ENCODE measurements around the gene TSPEAR. TPM values are rescaled to one million over a fixed set of nuclear protein-coding genes. Genes with fewer than 3 reads are reported as not detected.
A peak's percentile ranks its signal among the peaks of the same experiment; 100 is the strongest.
"Not testable (repeated sequence)": the region's sequence is repeated elsewhere in the genome, so short reads cannot be mapped to it uniquely, and the experiment has no call there.

TSPEAR gene
- total and polyA plus RNA-seq, 12 donors = under 0.01 to 3.4 (median 1.0) TPM; not detected in 3

DNA sequence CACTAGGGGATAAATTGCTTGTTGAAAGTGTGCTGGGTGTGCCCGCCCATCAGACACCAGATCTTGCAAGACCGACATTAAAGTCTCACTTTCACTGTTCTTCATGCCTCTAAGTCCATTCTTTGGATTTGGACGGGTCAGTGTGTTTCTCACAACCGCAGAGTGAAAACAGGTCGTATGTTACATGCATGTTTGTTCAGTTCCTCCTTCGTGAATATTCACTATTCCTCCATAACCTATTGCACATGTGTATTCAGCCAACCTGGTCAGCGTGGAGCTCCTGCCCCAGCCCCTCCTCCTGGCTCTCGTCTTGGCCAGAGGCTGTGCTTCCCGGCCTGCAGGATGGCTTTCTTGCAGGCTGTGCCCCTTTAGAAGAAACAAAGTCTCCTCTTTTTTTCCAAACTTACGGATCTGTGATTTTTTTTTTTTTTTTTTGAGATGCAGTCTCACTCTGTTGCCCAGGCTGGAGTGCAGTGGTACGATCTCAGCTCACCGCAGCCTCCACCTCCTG is 116.9 kb downstream of the TSPEAR start:
- DNase-seq (no peak), ATAC-seq (no peak)
- Histone ChIP-seq H3K4me1 (peaks cover 0 to 4% (median 0%) of the 10 kb centered on the region in 9 donors), H3K27ac (no peak overlapping the region), H3K9me3 (peaks cover 0 to 10% (median 0%) of the 10 kb centered on the region in 11 donors), H3K36me3 (no peaks in the 10 kb centered on the region), H3K27me3 (peaks cover 0 to 53% (median 15%) of the 10 kb centered on the region in 7 donors), H3K4me3 (no peak overlapping the region)
- intact Hi-C loops (cut with DNase I) = no loop called here
- 79 to 82% methylated on average over 12 of the region's 12 CpGs for WGBS, 2 donors
- TF ChIP-seq, protein P1, sequence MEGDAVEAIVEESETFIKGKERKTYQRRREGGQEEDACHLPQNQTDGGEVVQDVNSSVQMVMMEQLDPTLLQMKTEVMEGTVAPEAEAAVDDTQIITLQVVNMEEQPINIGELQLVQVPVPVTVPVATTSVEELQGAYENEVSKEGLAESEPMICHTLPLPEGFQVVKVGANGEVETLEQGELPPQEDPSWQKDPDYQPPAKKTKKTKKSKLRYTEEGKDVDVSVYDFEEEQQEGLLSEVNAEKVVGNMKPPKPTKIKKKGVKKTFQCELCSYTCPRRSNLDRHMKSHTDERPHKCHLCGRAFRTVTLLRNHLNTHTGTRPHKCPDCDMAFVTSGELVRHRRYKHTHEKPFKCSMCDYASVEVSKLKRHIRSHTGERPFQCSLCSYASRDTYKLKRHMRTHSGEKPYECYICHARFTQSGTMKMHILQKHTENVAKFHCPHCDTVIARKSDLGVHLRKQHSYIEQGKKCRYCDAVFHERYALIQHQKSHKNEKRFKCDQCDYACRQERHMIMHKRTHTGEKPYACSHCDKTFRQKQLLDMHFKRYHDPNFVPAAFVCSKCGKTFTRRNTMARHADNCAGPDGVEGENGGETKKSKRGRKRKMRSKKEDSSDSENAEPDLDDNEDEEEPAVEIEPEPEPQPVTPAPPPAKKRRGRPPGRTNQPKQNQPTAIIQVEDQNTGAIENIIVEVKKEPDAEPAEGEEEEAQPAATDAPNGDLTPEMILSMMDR (IDR thresholded peaks at IDR 0.05) = no peak

DNA sequence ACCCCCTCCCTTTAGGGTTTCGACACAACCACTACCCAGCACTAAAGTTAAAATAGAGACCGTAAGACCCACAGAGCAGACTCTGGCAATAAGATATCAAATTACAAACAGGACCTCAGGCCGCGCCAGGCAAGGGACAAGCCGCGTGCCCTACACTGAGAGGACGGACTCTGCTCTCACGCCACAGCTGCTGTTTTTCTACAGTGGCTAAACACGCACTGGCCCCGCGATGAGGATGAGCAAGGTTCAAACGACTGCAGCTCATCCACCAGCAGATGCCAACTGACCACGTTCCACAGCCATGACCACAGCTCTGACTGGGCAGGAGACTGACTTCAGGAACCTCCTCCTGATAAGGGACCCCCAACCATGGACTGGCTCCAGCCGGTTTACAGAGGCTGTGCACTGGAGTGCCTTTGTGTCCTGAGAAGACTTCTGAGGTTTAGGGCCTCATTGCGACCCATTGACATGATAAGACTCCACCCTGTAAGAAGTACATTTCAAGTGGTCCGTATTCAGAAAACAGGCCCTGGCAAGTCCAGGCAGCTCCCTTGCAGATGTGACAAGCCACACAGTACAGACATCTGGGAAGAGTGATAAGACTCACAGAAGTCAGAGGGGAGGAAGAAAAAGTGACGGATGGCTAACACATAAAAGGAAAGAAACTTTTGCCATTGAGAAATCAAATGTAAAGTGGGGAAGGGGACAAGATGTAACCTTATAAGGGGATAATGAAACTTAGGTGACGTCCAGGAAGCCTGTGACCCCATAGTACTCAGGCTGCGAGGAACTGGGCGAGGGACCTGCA is 117.6 kb downstream of the TSPEAR start:
- WGBS, 2 donors = 42 to 46% methylated on average over 20 of the region's 20 CpGs
- H3K27me3 ChIP-seq = peaks cover 0 to 53% (median 12%) of the 10 kb centered on the region in 7 donors
- peak in 2 of 8 donors; percentile 20 to 44 for ATAC-seq

DNA sequence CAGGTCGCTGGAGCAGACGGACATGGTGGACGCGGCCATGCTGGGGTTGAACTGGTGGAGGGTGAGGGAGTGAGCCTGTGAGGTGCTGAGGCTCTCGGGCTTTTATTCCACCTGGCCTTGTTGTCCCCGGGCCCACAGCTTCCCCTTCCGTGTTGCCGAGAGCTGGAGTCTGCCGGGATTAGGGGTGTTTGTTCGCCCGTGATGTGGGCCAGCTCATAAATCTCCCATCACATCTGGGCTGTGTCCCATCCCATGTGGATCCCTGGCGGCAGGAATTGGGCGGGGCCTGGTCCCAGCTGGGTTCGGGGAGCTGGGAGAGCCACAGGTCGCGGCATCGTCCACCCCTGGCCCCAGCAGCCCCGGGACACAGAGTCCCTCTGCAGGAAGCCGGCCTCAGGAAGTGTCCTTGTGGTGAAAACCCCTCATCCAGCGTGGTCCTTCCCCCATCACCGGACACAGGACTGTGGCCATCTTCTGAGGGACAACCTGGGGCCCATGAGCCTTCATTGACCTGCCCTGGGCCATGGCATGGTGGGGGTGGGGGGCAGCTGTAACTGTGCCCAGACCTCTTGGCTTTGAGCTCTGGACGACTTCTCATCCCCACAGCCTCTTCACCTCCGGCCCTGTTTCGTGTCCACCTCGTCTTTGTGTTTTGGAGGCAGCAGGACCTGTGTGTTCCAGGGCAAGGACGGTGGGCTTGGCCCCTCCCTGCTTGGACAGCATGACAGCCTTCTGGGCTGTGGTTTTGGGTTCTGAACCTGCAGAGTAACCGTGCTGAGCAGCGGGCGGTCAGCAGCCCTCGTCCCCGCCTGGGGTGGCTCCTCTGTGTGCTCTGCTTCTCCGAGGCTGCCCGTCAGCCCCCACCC is 118.7 kb downstream of the TSPEAR start, which contains the start of gene KRTAP10-6:
TSS of gene KRTAP10-6 (minus strand) at position 60 of the 866 bp plus-strand sequence. CDS start at position 39, 21 bp downstream.
- H3K27me3 ChIP-seq = peaks cover 0 to 41% (median 12%) of the 10 kb centered on the region in 7 donors
- H3K27ac ChIP-seq = no peak within 1 kb of the TSS
- intact Hi-C loops (cut with DNase I) = no loop called here
- WGBS, 2 donors = 65 to 67% methylated on average over 33 of the region's 33 CpGs
- no peak within 1 kb of the TSS for H3K4me3 ChIP-seq
- no peaks in the 10 kb centered on the region for H3K36me3 ChIP-seq
- DNase-seq (peak in 1 of 2 donors; percentile 6), ATAC-seq (peak in 1 of 8 donors; percentile 22)
- peaks cover 0 to 4% (median 0%) of the 10 kb centered on the region in 9 donors for H3K4me1 ChIP-seq
- TF ChIP-seq, protein P1 (IDR thresholded peaks at IDR 0.05) = no peak
- H3K9me3 ChIP-seq = no peaks in the 10 kb centered on the region

More for the DNA sequence above, 117.6 kb downstream of the TSPEAR start:
- Histone ChIP-seq H3K27ac (no peak overlapping the region), H3K9me3 (peaks cover 0 to 5% (median 0%) of the 10 kb centered on the region in 11 donors), H3K4me1 (peaks cover 0 to 4% (median 0%) of the 10 kb centered on the region in 9 donors), H3K36me3 (no peaks in the 10 kb centered on the region), H3K4me3 (no peak overlapping the region)
- TF ChIP-seq, protein P1 (IDR thresholded peaks at IDR 0.05) = no peak
- DNase-seq = no peak
- intact Hi-C loops (cut with DNase I) = no loop called here

DNA sequence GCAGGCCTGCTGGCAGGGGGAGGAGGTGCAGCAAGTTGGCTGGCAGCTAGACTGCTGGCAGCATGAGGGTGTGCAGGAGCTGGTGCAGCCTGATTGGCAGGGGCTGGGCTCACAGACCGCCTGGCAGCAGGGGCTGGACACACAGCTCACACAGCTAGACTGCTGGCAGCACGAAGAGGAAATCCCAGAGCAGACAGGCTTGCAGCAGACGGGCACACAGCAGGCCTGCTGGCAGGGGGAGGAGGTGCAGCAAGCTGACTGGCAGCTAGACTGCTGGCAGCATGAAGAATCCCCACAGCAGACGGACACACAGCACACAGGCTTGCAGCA is 119.6 kb downstream of the TSPEAR start:
- H3K4me3 ChIP-seq; intact Hi-C loops (cut with DNase I); H3K27ac ChIP-seq; H3K9me3 ChIP-seq; H3K36me3 ChIP-seq; H3K4me1 ChIP-seq; DNase-seq: not testable (repeated sequence)
- 41 to 90% methylated on average over 2 to 4 of the region's 4 CpGs for WGBS, 2 donors
- peaks cover 0 to 42% (median 12%) of the 10 kb centered on the region in 7 donors for H3K27me3 ChIP-seq
- peak in 2 of 8 donors; percentile 40 to 59 for ATAC-seq

DNA sequence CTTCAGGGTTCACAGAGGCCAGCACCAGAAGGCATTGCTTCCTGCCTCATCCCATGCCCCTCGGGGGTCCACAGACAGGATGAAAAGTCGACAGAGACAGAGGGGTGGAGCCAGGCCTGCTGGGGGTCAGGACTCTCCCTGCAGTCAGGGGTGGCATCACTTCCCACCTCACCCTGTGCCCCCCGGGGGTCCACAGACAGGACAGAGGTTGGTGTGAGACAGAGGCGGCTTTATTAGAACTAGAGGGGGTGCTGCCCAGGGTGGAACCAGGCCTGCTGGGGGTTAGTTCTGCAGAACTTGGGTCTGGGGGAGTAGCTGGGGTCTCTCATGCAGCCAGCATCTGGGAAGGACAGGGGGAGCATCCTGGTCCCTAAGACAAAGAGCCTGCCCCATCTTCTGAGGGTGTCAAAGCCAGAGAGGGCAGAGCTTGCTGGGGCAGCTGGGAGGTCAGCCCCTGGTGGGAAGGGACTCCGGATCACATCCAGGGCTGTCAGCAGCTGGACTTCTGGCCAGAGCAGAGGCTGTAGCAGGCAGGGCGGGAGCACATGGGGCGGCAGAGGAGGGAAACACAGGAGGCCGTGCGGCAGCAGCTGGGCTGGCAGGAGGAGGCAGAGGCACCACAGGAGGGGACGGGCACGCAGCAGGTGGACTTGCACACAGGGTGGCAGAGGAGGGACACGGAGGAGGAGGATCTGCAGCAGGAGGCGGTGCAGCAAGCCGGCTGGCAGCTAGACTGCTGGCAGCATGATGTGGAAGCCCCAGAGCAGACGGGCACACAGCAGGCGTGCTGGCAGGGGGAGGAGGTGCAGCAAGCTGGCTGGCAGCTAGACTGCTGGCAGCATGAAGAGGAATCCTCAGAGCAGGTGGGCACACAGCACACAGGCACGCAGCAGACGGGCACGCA is 120.2 kb downstream of the TSPEAR start:
- WGBS, 2 donors = 60 to 72% methylated on average over 11 to 18 of the region's 19 CpGs

More for the DNA sequence above, 120.2 kb downstream of the TSPEAR start:
- H3K4me3 ChIP-seq; H3K9me3 ChIP-seq; H3K27ac ChIP-seq; intact Hi-C loops (cut with DNase I); DNase-seq; H3K36me3 ChIP-seq; H3K4me1 ChIP-seq: not testable (repeated sequence)
- H3K27me3 ChIP-seq = peaks cover 0 to 47% (median 17%) of the 10 kb centered on the region in 7 donors
- ATAC-seq = peak in 2 of 8 donors; percentile 20 to 51
